ENCODE data around the gene LCAT. TPM values are rescaled to one million over a fixed set of nuclear protein-coding genes. Genes with fewer than 3 reads are reported as not detected.

LCAT gene
- total and polyA plus RNA-seq, 9 of the 15 experiments (the other 6 are each of a cell fraction or from before 2014, with no cell fraction given): 0.46 to 21.0 (median 5.0) TPM

- no peak for TF ChIP-seq KDM4B (IDR thresholded peaks at IDR 0.05; ENCODE audit: borderline replicate concordance in 2 of 2, low read depth in 1 of 2)
- TF ChIP-seq DPF2 (IDR thresholded peaks at IDR 0.05): no peak
- TF ChIP-seq HNRNPH1 (optimal IDR thresholded peaks at IDR 0.05; ENCODE audit: low read depth, low read length): no peak
- no peak for TF ChIP-seq TRIM24 (IDR thresholded peaks at IDR 0.05)
- no peak for TF ChIP-seq ZFP1 (CRISPR knock-in tag; IDR thresholded peaks at IDR 0.05)
- TF ChIP-seq, protein P1, sequence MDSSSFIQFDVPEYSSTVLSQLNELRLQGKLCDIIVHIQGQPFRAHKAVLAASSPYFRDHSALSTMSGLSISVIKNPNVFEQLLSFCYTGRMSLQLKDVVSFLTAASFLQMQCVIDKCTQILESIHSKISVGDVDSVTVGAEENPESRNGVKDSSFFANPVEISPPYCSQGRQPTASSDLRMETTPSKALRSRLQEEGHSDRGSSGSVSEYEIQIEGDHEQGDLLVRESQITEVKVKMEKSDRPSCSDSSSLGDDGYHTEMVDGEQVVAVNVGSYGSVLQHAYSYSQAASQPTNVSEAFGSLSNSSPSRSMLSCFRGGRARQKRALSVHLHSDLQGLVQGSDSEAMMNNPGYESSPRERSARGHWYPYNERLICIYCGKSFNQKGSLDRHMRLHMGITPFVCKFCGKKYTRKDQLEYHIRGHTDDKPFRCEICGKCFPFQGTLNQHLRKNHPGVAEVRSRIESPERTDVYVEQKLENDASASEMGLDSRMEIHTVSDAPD (CRISPR knock-in tag; IDR thresholded peaks at IDR 0.05): no peak
- no peak for TF ChIP-seq RNF219 (CRISPR knock-in tag; IDR thresholded peaks at IDR 0.05)
- TF ChIP-seq, protein P2, sequence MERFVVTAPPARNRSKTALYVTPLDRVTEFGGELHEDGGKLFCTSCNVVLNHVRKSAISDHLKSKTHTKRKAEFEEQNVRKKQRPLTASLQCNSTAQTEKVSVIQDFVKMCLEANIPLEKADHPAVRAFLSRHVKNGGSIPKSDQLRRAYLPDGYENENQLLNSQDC (CRISPR knock-in tag; IDR thresholded peaks at IDR 0.05): peak; percentile 85; the same call in 1 of the 2 replicates
- no peak for TF ChIP-seq ZNF316 (IDR thresholded peaks at IDR 0.05)
- TF ChIP-seq, protein P3, sequence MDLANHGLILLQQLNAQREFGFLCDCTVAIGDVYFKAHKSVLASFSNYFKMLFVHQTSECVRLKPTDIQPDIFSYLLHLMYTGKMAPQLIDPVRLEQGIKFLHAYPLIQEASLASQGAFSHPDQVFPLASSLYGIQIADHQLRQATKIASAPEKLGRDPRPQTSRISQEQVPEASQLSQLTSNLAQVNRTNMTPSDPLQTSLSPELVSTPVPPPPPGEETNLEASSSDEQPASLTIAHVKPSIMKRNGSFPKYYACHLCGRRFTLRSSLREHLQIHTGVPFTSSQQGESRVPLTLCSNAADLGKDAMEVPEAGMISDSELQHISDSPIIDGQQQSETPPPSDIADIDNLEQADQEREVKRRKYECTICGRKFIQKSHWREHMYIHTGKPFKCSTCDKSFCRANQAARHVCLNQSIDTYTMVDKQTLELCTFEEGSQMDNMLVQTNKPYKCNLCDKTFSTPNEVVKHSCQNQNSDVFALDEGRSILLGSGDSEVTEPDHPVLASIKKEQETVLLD (IDR thresholded peaks at IDR 0.05): no peak
- no peak for TF ChIP-seq ARNT (IDR thresholded peaks at IDR 0.05)
- TF ChIP-seq SRSF7 (optimal IDR thresholded peaks at IDR 0.05; ENCODE audit: low read depth, low read length): no peak
- no peak for TF ChIP-seq MBD1 (CRISPR knock-in tag; IDR thresholded peaks at IDR 0.05)
- no peak for TF ChIP-seq ARHGAP35 (IDR thresholded peaks at IDR 0.05; ENCODE audit: partially characterized antibody)
- peak; percentile 62 for TF ChIP-seq POLR2AphosphoS5 (IDR thresholded peaks at IDR 0.05; ENCODE audit: control insufficient read depth, insufficient read depth, low read depth, low read length)
- TF ChIP-seq GTF3C2 (IDR thresholded peaks at IDR 0.05; ENCODE audit: borderline replicate concordance, extremely low read depth, insufficient read length): no peak
These were observed 50.8 kb downstream of the LCAT start, which contains the start of gene PSKH1 (continued) for GRCh38 chr16:67892899-67893742.
